Measurements from ENCODE around the gene NBEAL1. TPM values are rescaled to one million over a fixed set of nuclear protein-coding genes. Genes with fewer than 3 reads are reported as not detected.
"Not testable (repeated sequence)": the region's sequence is repeated elsewhere in the genome, so short reads cannot be mapped to it uniquely, and the experiment has no call there.

Gene NBEAL1
- total and polyA plus RNA-seq, 2 of the 8 experiments (the other 6 are each of a cell fraction or from before 2014, with no cell fraction given): 2.3 to 10.7 TPM

GRCh38 chr2:203066519-203067091, 51.9 kb downstream of the NBEAL1 start:
- H4K8ac ChIP-seq (ENCODE audit: extremely low read depth, insufficient read depth, low read length); H2AFZ ChIP-seq (ENCODE audit: low read length); H4K91ac ChIP-seq (replicated peaks; ENCODE audit: insufficient read length, low read length); H3K14ac ChIP-seq (ENCODE audit: insufficient read length); POLR2A ChIA-PET (ENCODE audit: partially characterized antibody); H2BK120ac ChIP-seq (replicated peaks; ENCODE audit: low read depth, low read length); H3K23ac ChIP-seq (ENCODE audit: insufficient read length); H3K4me1 ChIP-seq (replicated peaks in 1 of 4; ENCODE audit: control insufficient read depth in 3 of 4, insufficient read depth in 4 of 4, low read length in 3 of 4); H2AK5ac ChIP-seq (ENCODE audit: low read depth, low read length); H3K27ac ChIP-seq (ENCODE audit: low read depth, low read length); H2BK15ac ChIP-seq (ENCODE audit: low read length); H4K20me1 ChIP-seq (replicated peaks in 1 of 2; ENCODE audit: control insufficient read depth in 1 of 2, insufficient read depth in 2 of 2, low read length in 2 of 2); H3K36me3 ChIP-seq (ENCODE audit: control insufficient read depth in 2 of 4, insufficient read depth in 4 of 4, low read length in 3 of 4); H2BK12ac ChIP-seq (ENCODE audit: low read depth, low read length); H3K79me2 ChIP-seq (ENCODE audit: control insufficient read depth in 1 of 2, insufficient read depth in 2 of 2, low read length in 2 of 2); H3K23me2 ChIP-seq (ENCODE audit: low read depth, low read length); H3K27me3 ChIP-seq (replicated peaks in 1 of 4; ENCODE audit: control insufficient read depth in 3 of 4, extremely low read depth in 1 of 4, insufficient read depth in 3 of 4, low read length in 3 of 4); FAIRE-seq; DNase-seq (ENCODE audit: low read depth in 1 of 2, low spot score in 2 of 2); H2BK20ac ChIP-seq (ENCODE audit: low read length); H4K5ac ChIP-seq (ENCODE audit: insufficient read length, low read depth, low read length); CTCF ChIA-PET (ENCODE audit: partially characterized antibody); H3K18ac ChIP-seq (ENCODE audit: extremely low read depth, low read length); H3K79me1 ChIP-seq (ENCODE audit: low read depth, low read length); H3K9me3 ChIP-seq (ENCODE audit: insufficient read depth in 2 of 2, low read depth in 1 of 2, low read length in 1 of 2); H3K4me2 ChIP-seq (ENCODE audit: insufficient read depth in 1 of 2, low read depth in 2 of 2, low read length in 2 of 2); H2BK5ac ChIP-seq (ENCODE audit: low read depth, low read length); H3K9ac ChIP-seq (replicated peaks in 1 of 4; ENCODE audit: extremely low read depth in 1 of 4, low read depth in 3 of 4, low read length in 3 of 4); H3K4ac ChIP-seq (replicated peaks; ENCODE audit: insufficient read length, low read depth, low read length); H3K4me3 ChIP-seq (ENCODE audit: extremely low read depth in 1 of 4, insufficient read depth in 2 of 4, low read depth in 3 of 4, low read length in 4 of 4); H3K56ac ChIP-seq (replicated peaks; ENCODE audit: insufficient read length, low read depth, low read length): not testable (repeated sequence)
- WGBS, 2 experiments (ENCODE audit: extremely low coverage in 1 of 2, insufficient coverage in 1 of 2, insufficient read length in 1 of 2, insufficient replicate concordance in 2 of 2, low coverage in 1 of 2, low lambda C conversion rate in 2 of 2, missing lambda C conversion rate in 1 of 2): 98% methylated on average over 26 of the region's 36 CpGs; no CpG with 5 or more reads in 1 of the 2 experiments
- TF ChIP-seq EP300 (IDR thresholded peaks at IDR 0.05; ENCODE audit: borderline replicate concordance in 1 of 2, low read depth in 2 of 2, low read length in 2 of 2): peak in 1 of 2 experiments; percentile 77; a peak in 1 of 3 replicates
